ENCODE data around the gene LOXL4.

Gene LOXL4

GRCh38 chr10:98289802-98290209, 21.8 kb upstream of the LOXL4 start:
- Histone ChIP-seq H3K79me2 (ENCODE audit: low read length) (no peaks in the 10 kb centered on the region), H2AFZ (ENCODE audit: low read depth, low read length) (no peak overlapping the region), H3K4me2 (ENCODE audit: low read length) (no peak overlapping the region), H3K4me3 (ENCODE audit: low read length) (no peak overlapping the region), H3K27me3 (ENCODE audit: low read depth, low read length) (0 out of 2 replicates have a peak, but pooled peaks cover 1% of the 10 kb centered on the region), H4K20me1 (ENCODE audit: insufficient read depth, low read length) (no peaks in the 10 kb centered on the region), H3K9ac (ENCODE audit: low read length) (no peak overlapping the region), H3K4me1 (ENCODE audit: low read length) (no peaks in the 10 kb centered on the region), H3K36me3 (replicated peaks; ENCODE audit: low read depth, low read length) (no peaks in the 10 kb centered on the region), H3K27ac (ENCODE audit: low read length) (no peak overlapping the region), H3K9me3 (ENCODE audit: insufficient read depth, low read length) (no peaks in the 10 kb centered on the region)
- TF ChIP-seq CTCF (IDR thresholded peaks at IDR 0.05; ENCODE audit: low read depth, low read length) (no peak), EZH2phosphoT487 (IDR thresholded peaks at IDR 0.05; ENCODE audit: low read depth) (no peak)

- H2AFZ ChIP-seq (ENCODE audit: low read depth, low read length), result no peak overlapping the region
- H3K4me1 ChIP-seq (ENCODE audit: low read length), result no peaks in the 10 kb centered on the region
- H3K27me3 ChIP-seq (ENCODE audit: low read depth, low read length), result peaks cover 5% of the 10 kb centered on the region; the same call in 1 of the 2 replicates
- no peaks in the 10 kb centered on the region for H3K79me2 ChIP-seq (ENCODE audit: low read length)
- no peak overlapping the region for H3K27ac ChIP-seq (ENCODE audit: low read length)
- no peaks in the 10 kb centered on the region for H3K36me3 ChIP-seq (replicated peaks; ENCODE audit: low read depth, low read length)
- no peaks in the 10 kb centered on the region for H3K9me3 ChIP-seq (ENCODE audit: insufficient read depth, low read length)
- no peak overlapping the region for H3K4me3 ChIP-seq (ENCODE audit: low read length)
- H3K4me2 ChIP-seq (ENCODE audit: low read length), result no peak overlapping the region
- no peak overlapping the region for H3K9ac ChIP-seq (ENCODE audit: low read length)
- no peaks in the 10 kb centered on the region for H4K20me1 ChIP-seq (ENCODE audit: insufficient read depth, low read length)
- TF ChIP-seq CTCF (IDR thresholded peaks at IDR 0.05; ENCODE audit: low read depth, low read length) (no peak), EZH2phosphoT487 (IDR thresholded peaks at IDR 0.05; ENCODE audit: low read depth) (no peak)
Observed at GRCh38 chr10:98287321-98287720, 19.3 kb upstream of the LOXL4 start.

- Histone ChIP-seq H3K79me2 (ENCODE audit: low read length) (no peaks in the 10 kb centered on the region), H2AFZ (ENCODE audit: low read depth, low read length) (no peak overlapping the region), H3K27me3 (ENCODE audit: low read depth, low read length) (peaks cover 13% of the 10 kb centered on the region), H3K36me3 (replicated peaks; ENCODE audit: low read depth, low read length) (no peaks in the 10 kb centered on the region), H3K9me3 (ENCODE audit: insufficient read depth, low read length) (no peaks in the 10 kb centered on the region), H3K27ac (ENCODE audit: low read length) (no peak overlapping the region), H3K4me3 (ENCODE audit: low read length) (no peak overlapping the region), H3K4me1 (ENCODE audit: low read length) (no peaks in the 10 kb centered on the region), H4K20me1 (ENCODE audit: insufficient read depth, low read length) (no peaks in the 10 kb centered on the region), H3K9ac (ENCODE audit: low read length) (no peak overlapping the region), H3K4me2 (ENCODE audit: low read length) (no peak overlapping the region)
- no peak for TF ChIP-seq CTCF (IDR thresholded peaks at IDR 0.05; ENCODE audit: low read depth, low read length)
Observed at GRCh38 chr10:98286419-98286818, 18.4 kb upstream of the LOXL4 start.

- Histone ChIP-seq H3K9ac (ENCODE audit: low read length) (no peak overlapping the region), H3K4me3 (ENCODE audit: low read length) (no peak overlapping the region), H3K9me3 (ENCODE audit: insufficient read depth, low read length) (no peaks in the 10 kb centered on the region), H4K20me1 (ENCODE audit: insufficient read depth, low read length) (no peaks in the 10 kb centered on the region), H2AFZ (ENCODE audit: low read depth, low read length) (no peak overlapping the region), H3K4me1 (ENCODE audit: low read length) (no peaks in the 10 kb centered on the region), H3K79me2 (ENCODE audit: low read length) (no peaks in the 10 kb centered on the region), H3K36me3 (replicated peaks; ENCODE audit: low read depth, low read length) (no peaks in the 10 kb centered on the region), H3K27ac (ENCODE audit: low read length) (no peak overlapping the region), H3K4me2 (ENCODE audit: low read length) (no peak overlapping the region), H3K27me3 (ENCODE audit: low read depth, low read length) (peaks cover 13% of the 10 kb centered on the region)
- TF ChIP-seq EZH2phosphoT487 (IDR thresholded peaks at IDR 0.05; ENCODE audit: low read depth), result no peak
- no peak for TF ChIP-seq CTCF (IDR thresholded peaks at IDR 0.05; ENCODE audit: low read depth, low read length)
Observed at GRCh38 chr10:98285416-98285815, 17.4 kb upstream of the LOXL4 start.

Data from OCI-LY3 (cell line).